Mesenchymal stem cell (in vitro differentiated cells and primary cell): ENCODE results near the gene MRPL39. TPM values are rescaled to one million over a fixed set of nuclear protein-coding genes. Genes with fewer than 3 reads are reported as not detected.

Experiments
- DNase-seq: peaks from one replicate; pipeline ENCODE4 v3.0.0-alpha.2; 2013
- H2AFZ ChIP-seq: one replicate; pipeline ENCODE4 v1.6.1; 2013; ENCODE audit warnings: low read depth, mild to moderate bottlenecking, control low read depth, inconsistent platforms, low read length, moderate library complexity
- H2AK5ac ChIP-seq: 2 replicates; pipeline ENCODE4 v1.6.1; 2013; ENCODE audit warnings: low read length, moderate library complexity, mild to moderate bottlenecking, inconsistent platforms; ENCODE audit not compliant: severe bottlenecking
- H2BK120ac ChIP-seq: one replicate; pipeline ENCODE4 v1.6.1; 2013; ENCODE audit warnings: low read depth, mild to moderate bottlenecking, inconsistent platforms, low read length, moderate library complexity
- H2BK12ac ChIP-seq, 2 experiments: one replicate each; pipeline ENCODE4 v1.6.1; 2013; ENCODE audit warnings: inconsistent platforms in 2 of 2, low read length in 2 of 2, mild to moderate bottlenecking in 2 of 2, moderate library complexity in 2 of 2, control low read depth in 1 of 2
- H2BK15ac ChIP-seq: one replicate; pipeline ENCODE4 v1.6.1; 2013; ENCODE audit warnings: mild to moderate bottlenecking, low read depth, inconsistent platforms; ENCODE audit not compliant: poor library complexity, severe bottlenecking
- H2BK5ac ChIP-seq: 2 replicates; pipeline ENCODE4 v1.6.1; 2013; ENCODE audit warnings: low read depth, mild to moderate bottlenecking, low read length, control low read depth, inconsistent platforms; ENCODE audit not compliant: poor library complexity, severe bottlenecking
- H3K14ac ChIP-seq, 2 experiments: one replicate each; pipeline ENCODE4 v1.6.1; 2013; ENCODE audit warnings: inconsistent platforms in 2 of 2, low read length in 2 of 2, control low read depth in 1 of 2, mild to moderate bottlenecking in 1 of 2, moderate library complexity in 1 of 2
- H3K18ac ChIP-seq, 2 experiments: one replicate each; pipeline ENCODE4 v1.6.1; 2013; ENCODE audit warnings: inconsistent platforms in 2 of 2, low read length in 2 of 2, control low read depth in 1 of 2, low read depth in 1 of 2, mild to moderate bottlenecking in 1 of 2
- H3K23ac ChIP-seq, 2 experiments: one replicate each; pipeline ENCODE4 v1.6.1; 2013; ENCODE audit warnings: inconsistent platforms in 2 of 2, low read length in 2 of 2, mild to moderate bottlenecking in 2 of 2, moderate library complexity in 2 of 2, control low read depth in 1 of 2
- H3K27ac ChIP-seq: 2 replicates; pipeline ENCODE4 v1.5.1; 2013; ENCODE audit warnings: mild to moderate bottlenecking, moderate library complexity, low read length, control low read depth, inconsistent platforms; ENCODE audit not compliant: poor library complexity, severe bottlenecking
- H3K27me3 ChIP-seq, 2 experiments: 2 replicates each; pipeline versions ENCODE4 v1.6.1 to v1.7.0; 2013; ENCODE audit warnings: low read length in 2 of 2, mild to moderate bottlenecking in 2 of 2, moderate library complexity in 2 of 2, control low read depth in 1 of 2, inconsistent platforms in 1 of 2; ENCODE audit not compliant: control insufficient read depth in 1 of 2, insufficient read depth in 1 of 2
- H3K36me3 ChIP-seq, 2 experiments: 2 replicates each; pipeline versions ENCODE4 v1.6.1 to v1.7.0; 2013; ENCODE audit warnings: low read length in 2 of 2, control low read depth in 1 of 2, inconsistent platforms in 1 of 2, low read depth in 1 of 2, mild to moderate bottlenecking in 1 of 2; ENCODE audit not compliant: insufficient read depth in 2 of 2, control insufficient read depth in 1 of 2
- H3K4ac ChIP-seq, 2 experiments: one replicate each; pipeline ENCODE4 v1.6.1; 2013; ENCODE audit warnings: inconsistent platforms in 2 of 2, low read length in 2 of 2, mild to moderate bottlenecking in 2 of 2, moderate library complexity in 2 of 2, control low read depth in 1 of 2, low read depth in 1 of 2
- H3K4me1 ChIP-seq: 2 replicates; pipeline ENCODE4 v1.6.1; 2013; ENCODE audit warnings: low read depth, low read length, control low read depth; ENCODE audit not compliant: control insufficient read depth, insufficient read depth
- H3K4me2 ChIP-seq: 2 replicates; pipeline ENCODE4 v1.6.1; 2013; ENCODE audit warnings: low read length, mild to moderate bottlenecking, inconsistent platforms; ENCODE audit not compliant: poor library complexity, severe bottlenecking
- H3K4me3 ChIP-seq, 2 experiments: 2 replicates each; pipeline versions ENCODE4 v1.5.1 to v1.7.0; 2013; ENCODE audit warnings: low read length in 2 of 2, mild to moderate bottlenecking in 2 of 2, control low read depth in 1 of 2, low read depth in 1 of 2; ENCODE audit not compliant: insufficient read depth in 1 of 2
- H3K79me1 ChIP-seq: replicated peaks from 2 replicates; pipeline ENCODE4 v1.6.1; 2013; ENCODE audit warnings: mild to moderate bottlenecking, control low read depth, low read length, inconsistent platforms; ENCODE audit not compliant: poor library complexity, severe bottlenecking
- H3K9ac ChIP-seq: 2 replicates; pipeline ENCODE4 v1.7.0; 2013; ENCODE audit warnings: mild to moderate bottlenecking, low read length, moderate library complexity
- H3K9me3 ChIP-seq: 2 replicates; pipeline ENCODE4 v1.7.0; 2013; ENCODE audit warnings: mild to moderate bottlenecking, low read length; ENCODE audit not compliant: control insufficient read depth
- H4K8ac ChIP-seq: one replicate; pipeline ENCODE4 v1.6.1; 2013; ENCODE audit warnings: inconsistent platforms, mild to moderate bottlenecking, low read length, moderate library complexity
- H4K91ac ChIP-seq: one replicate; pipeline ENCODE4 v1.6.1; 2013; ENCODE audit warnings: mild to moderate bottlenecking, low read length, inconsistent platforms
- WGBS: methylation state at CpG from one replicate; pipeline ENCODE4 v1.1.7; 2013; ENCODE audit warnings: mixed read lengths; 5-methylcytosine and 5-hydroxymethylcytosine counted together
- polyA plus RNA-seq, 2 experiments: library from polyadenylated mRNA; stranded (reverse); fragments of 200-250 nt; gene quantifications; one replicate each; pipeline ENCODE4 v1.2.3, GENCODE V29; 2013

Gene MRPL39
- 25.8 TPM for polyA plus RNA-seq (2013, experiment 1 of 2)
- polyA plus RNA-seq (2013, experiment 2 of 2): 27.0 TPM

DNA sequence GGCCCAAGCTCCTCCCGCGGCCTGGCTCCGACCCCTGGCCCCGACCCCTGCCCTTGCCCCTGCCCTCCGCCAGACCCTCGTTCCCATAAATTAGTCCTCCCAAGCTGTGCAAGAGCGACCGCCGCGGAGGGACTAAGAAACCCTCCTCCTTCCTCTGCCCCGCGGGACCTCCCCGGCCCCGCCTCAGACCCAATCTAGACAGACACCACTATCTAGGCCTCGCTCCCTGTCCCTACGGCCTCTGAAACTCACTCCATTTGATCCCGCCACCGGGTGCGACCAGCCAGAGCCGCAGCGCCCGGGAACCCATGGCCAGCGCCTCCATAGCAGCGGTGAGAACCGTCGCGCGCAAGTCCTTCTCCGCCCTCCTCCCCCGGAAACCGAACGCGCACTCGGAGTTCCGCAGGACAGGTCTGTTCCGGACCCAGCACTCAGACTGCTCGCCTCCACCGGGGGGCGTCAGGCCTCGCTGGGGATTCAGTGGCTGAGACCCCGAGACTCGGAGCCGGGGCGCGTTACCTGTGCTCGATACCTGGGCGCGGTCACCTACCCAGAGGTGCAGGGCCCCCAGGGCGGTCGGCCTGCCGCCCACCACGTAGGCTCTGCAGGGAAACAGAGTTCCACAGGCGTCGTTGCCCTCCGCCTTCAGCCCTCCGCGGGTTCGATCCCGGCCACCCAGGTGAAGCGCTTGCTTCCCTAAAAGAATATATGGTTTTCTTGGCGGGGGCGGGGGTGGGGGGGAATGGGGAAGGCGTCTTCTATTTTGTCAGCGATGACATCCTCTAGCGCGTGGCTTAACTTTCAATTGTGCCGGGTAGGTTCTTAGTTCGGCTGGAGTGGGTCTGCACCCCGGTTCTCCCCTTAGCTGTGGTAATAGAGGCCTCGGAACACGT, at the start of gene MRPL39:
TSS of gene MRPL39 (minus strand) at position 331 of the 893 bp plus-strand sequence. CDS start at position 325, 6 bp downstream.
- peaks cover 3 to 36% of the 10 kb centered on the region in 2 experiments for H3K36me3 ChIP-seq
- peak within 1 kb of the TSS; percentile 81 to 93 for H3K4me3 ChIP-seq
- peak within 1 kb of the TSS; percentile 81 for H3K27ac ChIP-seq
- peak within 1 kb of the TSS; percentile 93 for H2BK120ac ChIP-seq
- peak within 1 kb of the TSS in 1 of 2 experiments; percentile 83 for H3K14ac ChIP-seq
- H2AK5ac ChIP-seq: no peak within 1 kb of the TSS
- H3K4me2 ChIP-seq: peak within 1 kb of the TSS; percentile 91
- H2BK12ac ChIP-seq: peak within 1 kb of the TSS in 1 of 2 experiments; percentile 66
- peaks cover 5% of the 10 kb centered on the region for H3K4me1 ChIP-seq
- no peaks in the 10 kb centered on the region for H3K9me3 ChIP-seq
- peak within 1 kb of the TSS in 1 of 2 experiments; percentile 73 for H3K4ac ChIP-seq
- H3K9ac ChIP-seq: peak within 1 kb of the TSS; percentile 96
- peaks cover 18% of the 10 kb centered on the region for H3K79me1 ChIP-seq
- H2AFZ ChIP-seq: peak within 1 kb of the TSS; percentile 100
- no peaks in the 10 kb centered on the region for H3K27me3 ChIP-seq
- H2BK5ac ChIP-seq: peak within 1 kb of the TSS; percentile 80
- H3K18ac ChIP-seq: peak within 1 kb of the TSS; percentile 80 to 95
- peak within 1 kb of the TSS; percentile 99 for H4K8ac ChIP-seq
- peak within 1 kb of the TSS; percentile 59 for H4K91ac ChIP-seq
- peak within 1 kb of the TSS; percentile 89 for H2BK15ac ChIP-seq
- no peak within 1 kb of the TSS for H3K23ac ChIP-seq
- WGBS: 3% methylated on average over 69 of the region's 71 CpGs
- peak; percentile 90 for DNase-seq

DNA sequence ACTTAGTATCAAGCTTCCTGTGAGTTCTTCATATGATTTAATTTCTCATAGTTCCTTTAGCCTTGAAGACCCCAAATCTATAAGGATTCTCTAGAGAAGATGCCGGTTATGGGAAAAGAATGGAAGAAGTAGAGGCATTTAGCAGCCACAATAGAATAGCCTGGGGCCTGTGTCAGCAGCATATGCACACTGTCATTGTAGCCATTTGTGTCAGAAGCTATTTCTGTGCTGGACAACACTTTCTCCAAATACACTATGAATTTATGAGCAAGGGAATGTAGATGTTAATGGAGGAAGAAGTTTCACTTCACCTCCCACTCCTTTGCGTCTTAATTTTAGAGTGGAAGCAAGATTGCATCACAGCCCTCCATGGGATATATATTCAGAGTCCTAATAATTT, 49.1 kb upstream of the MRPL39 start:
- no peak for DNase-seq
- H3K4ac ChIP-seq: no peak overlapping the region
- no peak overlapping the region for H3K9ac ChIP-seq
- no peak overlapping the region for H4K91ac ChIP-seq
- no peak overlapping the region for H3K4me3 ChIP-seq
- no peak overlapping the region for H3K14ac ChIP-seq
- H2BK15ac ChIP-seq: no peak overlapping the region
- H3K4me1 ChIP-seq: no peaks in the 10 kb centered on the region
- no peak overlapping the region for H3K23ac ChIP-seq
- no peak overlapping the region for H4K8ac ChIP-seq
- H3K27me3 ChIP-seq: no peaks in the 10 kb centered on the region
- H2AK5ac ChIP-seq: no peak overlapping the region
- H2BK12ac ChIP-seq: no peak overlapping the region
- no peaks in the 10 kb centered on the region for H3K36me3 ChIP-seq
- no peak overlapping the region for H2BK5ac ChIP-seq
- H2AFZ ChIP-seq: no peak overlapping the region
- WGBS: 75% methylated on average over 1 of the region's 2 CpGs
- H3K9me3 ChIP-seq: no peaks in the 10 kb centered on the region
- no peaks in the 10 kb centered on the region for H3K79me1 ChIP-seq
- no peak overlapping the region for H3K18ac ChIP-seq
- no peak overlapping the region for H3K4me2 ChIP-seq
- no peak overlapping the region for H3K27ac ChIP-seq
- no peak overlapping the region for H2BK120ac ChIP-seq

DNA sequence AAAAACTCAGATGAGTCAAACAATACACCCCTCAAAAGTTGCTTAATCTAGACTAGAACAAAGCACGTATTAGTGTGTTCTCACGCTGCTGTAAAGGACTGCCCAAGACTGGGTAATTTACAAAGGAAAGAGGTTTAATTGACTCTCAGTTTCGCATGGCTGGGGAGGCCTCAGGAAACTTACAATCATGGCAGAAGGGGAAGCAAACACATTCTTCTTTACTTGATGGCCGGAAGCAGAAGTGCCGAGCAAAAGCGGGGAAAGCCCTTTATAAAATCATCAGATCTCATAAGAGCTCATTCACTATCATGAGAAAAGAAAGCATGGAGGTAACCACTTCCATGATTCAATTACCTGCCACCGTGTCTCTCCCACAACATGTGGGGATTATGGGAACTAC, 41.9 kb upstream of the MRPL39 start:
- Histone ChIP-seq H4K8ac (no peak overlapping the region), H3K18ac (no peak overlapping the region), H3K27ac (no peak overlapping the region), H3K23ac (no peak overlapping the region), H4K91ac (no peak overlapping the region), H2BK15ac (no peak overlapping the region), H3K4me3 (no peak overlapping the region), H3K14ac (no peak overlapping the region), H3K36me3 (no peaks in the 10 kb centered on the region), H2BK5ac (no peak overlapping the region), H3K4me1 (no peaks in the 10 kb centered on the region), H3K9ac (no peak overlapping the region), H3K4ac (no peak overlapping the region), H3K27me3 (no peaks in the 10 kb centered on the region), H2BK12ac (no peak overlapping the region), H2AK5ac (no peak overlapping the region), H3K9me3 (no peaks in the 10 kb centered on the region), H3K79me1 (no peaks in the 10 kb centered on the region), H2AFZ (no peak overlapping the region), H3K4me2 (no peak overlapping the region), H2BK120ac (no peak overlapping the region)
- no peak for DNase-seq
- WGBS: 89% methylated on average over 6 of the region's 7 CpGs

DNA sequence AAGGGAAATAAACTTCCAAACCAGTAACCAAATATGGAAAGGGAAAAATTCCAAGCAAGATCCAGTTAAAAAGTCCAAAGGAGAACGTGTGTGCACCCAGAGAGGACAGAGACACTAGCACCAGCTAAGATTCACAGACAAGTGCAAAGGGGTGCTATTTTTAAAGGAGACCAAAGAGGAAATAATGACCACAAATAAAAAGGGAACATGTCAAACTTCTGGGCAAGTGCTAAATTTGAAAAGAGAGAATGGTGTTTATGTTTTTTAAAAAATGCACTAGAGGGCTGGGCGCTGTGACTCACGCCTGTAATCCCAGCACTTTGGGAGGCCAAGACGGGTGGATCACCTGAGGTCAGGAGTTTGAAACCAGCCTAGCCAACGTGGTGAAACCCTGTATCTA, 40.4 kb upstream of the MRPL39 start:
- no peak overlapping the region for H3K14ac ChIP-seq
- DNase-seq: no peak

More for the DNA sequence above, 40.4 kb upstream of the MRPL39 start:
- no peaks in the 10 kb centered on the region for H3K36me3 ChIP-seq
- no peak overlapping the region for H3K4me2 ChIP-seq
- H4K91ac ChIP-seq: no peak overlapping the region
- H2BK15ac ChIP-seq: no peak overlapping the region
- no peak overlapping the region for H3K4me3 ChIP-seq
- H2AFZ ChIP-seq: no peak overlapping the region
- H2BK5ac ChIP-seq: no peak overlapping the region
- no peak overlapping the region for H3K27ac ChIP-seq
- no peaks in the 10 kb centered on the region for H3K27me3 ChIP-seq
- no peaks in the 10 kb centered on the region for H3K9me3 ChIP-seq
- no peak overlapping the region for H3K4ac ChIP-seq
- no peak overlapping the region for H2AK5ac ChIP-seq
- no peaks in the 10 kb centered on the region for H3K4me1 ChIP-seq
- WGBS: 70% methylated on average over 5 of the region's 5 CpGs
- no peak overlapping the region for H3K9ac ChIP-seq
- no peak overlapping the region for H2BK12ac ChIP-seq
- no peak overlapping the region for H2BK120ac ChIP-seq
- H3K23ac ChIP-seq: no peak overlapping the region
- H4K8ac ChIP-seq: no peak overlapping the region
- no peak overlapping the region for H3K18ac ChIP-seq
- H3K79me1 ChIP-seq: no peaks in the 10 kb centered on the region
